HepG2 (cell line): ENCODE measurements around the gene FNIP2. TPM values are rescaled to one million over a fixed set of nuclear protein-coding genes. Genes with fewer than 3 reads are reported as not detected.

Source experiments
- ATF6 ChIP-seq: sonication (generic); formaldehyde crosslinking; conservative IDR thresholded peaks from 2 replicates; pipeline ENCODE4 v1.4.0; 2020; ENCODE audit warnings: missing genetic modification reagents
- BCL3 ChIP-seq: sonication (generic); formaldehyde crosslinking; IDR thresholded peaks from 2 replicates; pipeline ENCODE4 v1.5.1; 2020; ENCODE audit warnings: mild to moderate bottlenecking, missing genetic modification reagents, moderate library complexity
- E2F1 ChIP-seq: sonication (generic); formaldehyde crosslinking; IDR thresholded peaks from 2 replicates; pipeline ENCODE4 v1.5.0; 2020; ENCODE audit warnings: missing genetic modification reagents
- GATA4 ChIP-seq: sonication (generic); IDR thresholded peaks from 2 replicates; pipeline ENCODE4 v1.6.1; 2016; ENCODE audit warnings: antibody characterized with exemption, low read depth, borderline replicate concordance
- HNF1A ChIP-seq, 2 experiments: sonication (generic) in 1 of 2; formaldehyde crosslinking in 1 of 2; IDR thresholded peaks; 2 replicates each; pipeline versions ENCODE4 v1.4.0 to v1.6.1; 2016 to 2020; ENCODE audit warnings: borderline replicate concordance in 1 of 2, low read depth in 1 of 2, mild to moderate bottlenecking in 1 of 2, missing genetic modification reagents in 1 of 2
- KDM2A ChIP-seq: sonication (generic); formaldehyde crosslinking; IDR thresholded peaks from 2 replicates; pipeline ENCODE4 v1.4.0; 2020; ENCODE audit warnings: low read depth, missing genetic modification reagents, borderline replicate concordance
- MBNL3 ChIP-seq: fragments of 250-450 bp; sonication (Bioruptor Pico); conservative IDR thresholded peaks from 2 replicates; pipeline ENCODE4 v1.8.0; 2022; ENCODE audit warnings: mild to moderate bottlenecking, inconsistent platforms
- MIER3 ChIP-seq: IDR thresholded peaks from 2 replicates; pipeline ENCODE4 v1.6.1; 2016; ENCODE audit warnings: missing compliant biosample characterization, borderline replicate concordance
- NAIF1 ChIP-seq: sonication (generic); formaldehyde crosslinking; IDR thresholded peaks from 2 replicates; pipeline ENCODE4 v1.5.0; 2020; ENCODE audit warnings: mild to moderate bottlenecking, missing genetic modification reagents, borderline replicate concordance
- SP140L ChIP-seq: sonication (generic); formaldehyde crosslinking; IDR thresholded peaks from 2 replicates; pipeline ENCODE4 v1.4.0; 2020; ENCODE audit warnings: missing genetic modification reagents, borderline replicate concordance
- TFDP2 ChIP-seq: sonication (generic); formaldehyde crosslinking; IDR thresholded peaks from 2 replicates; pipeline ENCODE4 v1.4.0; 2020; ENCODE audit warnings: missing genetic modification reagents
- ZNF224 ChIP-seq: sonication (generic); formaldehyde crosslinking; IDR thresholded peaks from 2 replicates; pipeline ENCODE4 v1.5.0; 2020; ENCODE audit warnings: mild to moderate bottlenecking, missing genetic modification reagents
- ZNF276 ChIP-seq: sonication (generic); formaldehyde crosslinking; IDR thresholded peaks from 2 replicates; pipeline ENCODE4 v1.4.0; 2020; ENCODE audit warnings: mild to moderate bottlenecking, low read depth, missing genetic modification reagents
- ZNF652 ChIP-seq: IDR thresholded peaks from 2 replicates; pipeline ENCODE4 v1.6.1; 2016; ENCODE audit warnings: low read depth, borderline replicate concordance
- ZNF75D ChIP-seq: sonication (generic); formaldehyde crosslinking; IDR thresholded peaks from 2 replicates; pipeline ENCODE4 v1.8.1; 2023; ENCODE audit warnings: missing genetic modification reagents, mild to moderate bottlenecking, borderline replicate concordance
- polyA plus RNA-seq, 8 experiments: library from polyadenylated mRNA; depleted of rRNA in 3 of 8; stranded (reverse) in 7 of 8; unstranded in 1 of 8; fragments of >200 nt; fragmentation: Illumina TruSeq in 4 of 8; extraction: Trizol in 4 of 8; gene quantifications; 2 replicates each; pipeline versions ENCODE4 v1.2.1 to v1.2.3, GENCODE V29; 2011 to 2016; ENCODE audit warnings: low read depth in 4 of 8, missing spikeins in 1 of 8, mixed read lengths in 1 of 8; ENCODE audit not compliant: insufficient read depth in 1 of 8
- total RNA-seq, 5 experiments: library from RNA; depleted of rRNA; stranded (reverse); fragments of >200 nt; fragmentation: Illumina TruSeq; extraction: Trizol; gene quantifications; 2 replicates each; pipeline ENCODE4 v1.2.3, GENCODE V29; 2016; ENCODE audit warnings: low read depth in 1 of 5

Gene FNIP2
- total and polyA plus RNA-seq, 2 of the 13 experiments (the other 11 are each of a cell fraction or from before 2014, with no cell fraction given) = 15.5 to 21.0 TPM

- no peak for TF ChIP-seq HNF1A (IDR thresholded peaks at IDR 0.05; ENCODE audit: low read depth)
- no peak for TF ChIP-seq HNF1A (CRISPR knock-in tag; IDR thresholded peaks at IDR 0.05; ENCODE audit: borderline replicate concordance)
- TF ChIP-seq MIER3 (CRISPR knock-in tag) = peak; percentile 22; the same call in 1 of the 2 replicates
- TF ChIP-seq ZNF224 (CRISPR knock-in tag) = no peak
- no peak for TF ChIP-seq NAIF1 (CRISPR knock-in tag)
- peak; percentile 29 for TF ChIP-seq GATA4
- peak; percentile 93 for TF ChIP-seq KDM2A (CRISPR knock-in tag)
- TF ChIP-seq TFDP2 (CRISPR knock-in tag) = peak; percentile 96
- peak; percentile 58; the same call in 1 of the 2 replicates for TF ChIP-seq E2F1
- TF ChIP-seq BCL3 (CRISPR knock-in tag) = peak; percentile 65; the same call in 1 of the 2 replicates
- TF ChIP-seq ZNF652 (CRISPR knock-in tag) = 0 out of 2 replicates have a peak, but pooled peaks have one; percentile 16
- no peak for TF ChIP-seq ATF6
- TF ChIP-seq MBNL3 (CRISPR knock-in tag) = no peak
- TF ChIP-seq ZNF276 (CRISPR knock-in tag) = no peak
- no peak for TF ChIP-seq SP140L (CRISPR knock-in tag)
- TF ChIP-seq ZNF75D (CRISPR knock-in tag) = no peak
Measured at GRCh38 chr4:158722917-158723793, 45.7 kb upstream of the FNIP2 start, which contains the start of gene PPID (continued).
